ENCODE results near the gene MAB21L3.

DNA sequence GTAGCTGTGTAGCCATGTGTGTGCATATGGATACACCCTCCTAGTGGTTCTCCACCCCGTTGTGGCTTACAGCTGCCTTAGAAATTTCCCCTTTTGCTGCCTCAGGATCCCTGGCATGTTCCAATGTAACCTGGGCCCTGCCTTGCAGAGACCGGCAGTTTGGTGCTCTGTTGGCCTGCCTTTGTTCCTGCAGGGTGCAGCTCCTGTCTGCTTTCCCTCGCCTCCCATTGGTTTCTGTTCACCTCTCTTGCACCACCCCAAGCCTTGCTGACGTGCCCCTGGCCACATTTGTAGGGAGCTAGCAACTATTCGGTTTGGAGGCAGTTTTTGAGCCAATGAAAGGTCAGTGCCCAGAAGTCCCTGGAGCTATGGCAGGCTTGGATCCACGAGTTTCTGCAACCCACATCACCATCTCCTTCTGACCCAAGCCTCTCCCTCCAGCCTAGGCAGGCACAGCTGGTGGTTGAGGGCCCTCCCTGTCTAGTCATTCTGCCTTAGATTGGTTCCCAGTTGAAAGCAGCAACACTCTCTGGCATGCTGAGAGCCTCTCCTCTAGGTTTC lies 54.9 kb downstream of the MAB21L3 start:
- TF ChIP-seq, protein P1, sequence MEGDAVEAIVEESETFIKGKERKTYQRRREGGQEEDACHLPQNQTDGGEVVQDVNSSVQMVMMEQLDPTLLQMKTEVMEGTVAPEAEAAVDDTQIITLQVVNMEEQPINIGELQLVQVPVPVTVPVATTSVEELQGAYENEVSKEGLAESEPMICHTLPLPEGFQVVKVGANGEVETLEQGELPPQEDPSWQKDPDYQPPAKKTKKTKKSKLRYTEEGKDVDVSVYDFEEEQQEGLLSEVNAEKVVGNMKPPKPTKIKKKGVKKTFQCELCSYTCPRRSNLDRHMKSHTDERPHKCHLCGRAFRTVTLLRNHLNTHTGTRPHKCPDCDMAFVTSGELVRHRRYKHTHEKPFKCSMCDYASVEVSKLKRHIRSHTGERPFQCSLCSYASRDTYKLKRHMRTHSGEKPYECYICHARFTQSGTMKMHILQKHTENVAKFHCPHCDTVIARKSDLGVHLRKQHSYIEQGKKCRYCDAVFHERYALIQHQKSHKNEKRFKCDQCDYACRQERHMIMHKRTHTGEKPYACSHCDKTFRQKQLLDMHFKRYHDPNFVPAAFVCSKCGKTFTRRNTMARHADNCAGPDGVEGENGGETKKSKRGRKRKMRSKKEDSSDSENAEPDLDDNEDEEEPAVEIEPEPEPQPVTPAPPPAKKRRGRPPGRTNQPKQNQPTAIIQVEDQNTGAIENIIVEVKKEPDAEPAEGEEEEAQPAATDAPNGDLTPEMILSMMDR (IDR thresholded peaks at IDR 0.05; ENCODE audit: extremely low read depth in 1 of 2, insufficient read depth in 1 of 2, low read depth in 1 of 2, low read length in 2 of 2): no peak
- TF ChIP-seq POLR2A (IDR thresholded peaks at IDR 0.05; ENCODE audit: low read depth, low read length) (no peak), POLR2AphosphoS5 (IDR thresholded peaks at IDR 0.05; ENCODE audit: insufficient read depth, low read depth, low read length) (no peak)

All from endothelial cell of umbilical vein (primary cell).